ENCODE measurements around the gene SCRN2. TPM values are rescaled to one million over a fixed set of nuclear protein-coding genes. Genes with fewer than 3 reads are reported as not detected.
A peak's percentile ranks its signal among the peaks of the same experiment; 100 is the strongest.

The SCRN2 gene
- total and polyA plus RNA-seq, 2 of the 13 experiments (the other 11 are each of a cell fraction or from before 2014, with no cell fraction given): 21.7 to 29.5 TPM

GRCh38 chr17:47850692-47851573 is 9.9 kb upstream of the SCRN2 start, which contains the start of gene SP6 (continued):
- TF ChIP-seq TARDBP (CRISPR knock-in tag; IDR thresholded peaks at IDR 0.05): peak; percentile 45; the same call in 1 of the 2 replicates
- TF ChIP-seq DBP (CRISPR knock-in tag; IDR thresholded peaks at IDR 0.05; ENCODE audit: not compliant biosample characterization): peak; percentile 41
- TF ChIP-seq EEA1 (CRISPR knock-in tag; IDR thresholded peaks at IDR 0.05; ENCODE audit: borderline replicate concordance): no peak
- TF ChIP-seq HES4 (CRISPR knock-in tag; IDR thresholded peaks at IDR 0.05; ENCODE audit: borderline replicate concordance): no peak; the same call in 1 of the 2 replicates
- TF ChIP-seq ZNF672 (CRISPR knock-in tag; IDR thresholded peaks at IDR 0.05): no peak
- TF ChIP-seq ZBTB46 (CRISPR knock-in tag; IDR thresholded peaks at IDR 0.05; ENCODE audit: borderline replicate concordance): no peak; the same call in 1 of the 2 replicates
- no peak for TF ChIP-seq MNT (IDR thresholded peaks at IDR 0.05)
- TF ChIP-seq TBP (CRISPR knock-in tag; IDR thresholded peaks at IDR 0.05): no peak
- no peak; the same call in 1 of the 2 replicates for TF ChIP-seq ZNF33B (CRISPR knock-in tag; IDR thresholded peaks at IDR 0.05)
- no peak for TF ChIP-seq NFIB (CRISPR knock-in tag; IDR thresholded peaks at IDR 0.05; ENCODE audit: borderline replicate concordance)
- no peak for TF ChIP-seq FOXM1 (CRISPR knock-in tag; IDR thresholded peaks at IDR 0.05)
- TF ChIP-seq ZNF609 (CRISPR knock-in tag; IDR thresholded peaks at IDR 0.05; ENCODE audit: borderline replicate concordance): 0 out of 2 replicates have a peak, but pooled peaks have one; percentile 22
- no peak for TF ChIP-seq SATB2 (CRISPR knock-in tag; IDR thresholded peaks at IDR 0.05)
- peak; percentile 66; the same call in 1 of the 2 replicates for TF ChIP-seq RXRB (CRISPR knock-in tag; IDR thresholded peaks at IDR 0.05; ENCODE audit: borderline replicate concordance)
- no peak; the same call in 1 of the 2 replicates for TF ChIP-seq ZNF788 (CRISPR knock-in tag; IDR thresholded peaks at IDR 0.05; ENCODE audit: borderline replicate concordance)
- TF ChIP-seq ZNF430 (CRISPR knock-in tag; IDR thresholded peaks at IDR 0.05): peak; percentile 20; the same call in 1 of the 2 replicates
- no peak for TF ChIP-seq HNF4G (IDR thresholded peaks at IDR 0.05; ENCODE audit: borderline replicate concordance, low read depth, low read length)
- TF ChIP-seq HNF4G (CRISPR knock-in tag; IDR thresholded peaks at IDR 0.05; ENCODE audit: borderline replicate concordance, low read depth): peak; percentile 60; the same call in 1 of the 2 replicates
- TF ChIP-seq ZNF232 (CRISPR knock-in tag; IDR thresholded peaks at IDR 0.05; ENCODE audit: borderline replicate concordance): no peak
- TF ChIP-seq NFYB (CRISPR knock-in tag; IDR thresholded peaks at IDR 0.05): no peak

Data from HepG2 (cell line).